ENCODE measurements around the gene EXOC5.
A peak's percentile ranks its signal among the peaks of the same experiment; 100 is the strongest.

Gene EXOC5

GRCh38 chr14:57268161-57269069 lies at the start of gene EXOC5, which contains the start of gene AP5M1:
EXOC5 (minus strand) TSS chr14:57268905; CDS start chr14:57268648, 257 bp downstream.
AP5M1 (plus strand) TSS chr14:57268971; CDS start chr14:57269315, 344 bp downstream.
- H3K27me3 ChIP-seq (ENCODE audit: control insufficient read depth in 5 of 5, insufficient read depth in 4 of 5, low read length in 5 of 5), result no peaks in the 10 kb centered on the region
- no peaks in the 10 kb centered on the region for H3K36me3 ChIP-seq (ENCODE audit: control insufficient read depth in 5 of 5, insufficient read depth in 5 of 5, low read length in 5 of 5)
- H3K9me3 ChIP-seq (ENCODE audit: control insufficient read depth in 5 of 5, low read length in 5 of 5), result no peaks in the 10 kb centered on the region
- peak within 1 kb of the TSS; percentile 93 for H3K27ac ChIP-seq (ENCODE audit: low read depth, low read length)
- peak within 1 kb of the TSS; percentile 64 to 97 (median 89) for H3K9ac ChIP-seq (ENCODE audit: low read length in 5 of 5)
- peak within 1 kb of the TSS; percentile 81 to 99 (median 92) for H3K4me3 ChIP-seq (ENCODE audit: low read depth in 1 of 5, low read length in 5 of 5)
- H3K4me1 ChIP-seq (ENCODE audit: control insufficient read depth in 5 of 5, insufficient read depth in 5 of 5, low read length in 5 of 5), result peaks cover 0 to 43% (median 41%) of the 10 kb centered on the region in 5 donors

- no peak overlapping the region for H3K9ac ChIP-seq (ENCODE audit: low read length in 5 of 5)
- H3K36me3 ChIP-seq (ENCODE audit: control insufficient read depth in 5 of 5, insufficient read depth in 5 of 5, low read length in 5 of 5), result no peaks in the 10 kb centered on the region
- H3K4me1 ChIP-seq (ENCODE audit: control insufficient read depth in 5 of 5, insufficient read depth in 5 of 5, low read length in 5 of 5), result no peaks in the 10 kb centered on the region
- no peak overlapping the region for H3K4me3 ChIP-seq (ENCODE audit: low read depth in 1 of 5, low read length in 5 of 5)
- H3K9me3 ChIP-seq (ENCODE audit: control insufficient read depth in 5 of 5, low read length in 5 of 5), result no peaks in the 10 kb centered on the region
- no peak overlapping the region for H3K27ac ChIP-seq (ENCODE audit: low read depth, low read length)
- H3K27me3 ChIP-seq (ENCODE audit: control insufficient read depth in 5 of 5, insufficient read depth in 4 of 5, low read length in 5 of 5), result peaks cover 0 to 3% (median 0%) of the 10 kb centered on the region in 5 donors
Observed at GRCh38 chr14:57317248-57317833, 48.6 kb upstream of the EXOC5 start.

- Histone ChIP-seq H3K36me3 (ENCODE audit: control insufficient read depth in 5 of 5, insufficient read depth in 5 of 5, low read length in 5 of 5) (no peaks in the 10 kb centered on the region), H3K4me1 (ENCODE audit: control insufficient read depth in 5 of 5, insufficient read depth in 5 of 5, low read length in 5 of 5) (no peaks in the 10 kb centered on the region), H3K9ac (ENCODE audit: low read length in 5 of 5) (no peak overlapping the region), H3K27me3 (ENCODE audit: control insufficient read depth in 5 of 5, insufficient read depth in 4 of 5, low read length in 5 of 5) (peaks cover 0 to 4% (median 0%) of the 10 kb centered on the region in 5 donors), H3K27ac (ENCODE audit: low read depth, low read length) (no peak overlapping the region), H3K9me3 (ENCODE audit: control insufficient read depth in 5 of 5, low read length in 5 of 5) (no peaks in the 10 kb centered on the region), H3K4me3 (ENCODE audit: low read depth in 1 of 5, low read length in 5 of 5) (no peak overlapping the region)
Observed at GRCh38 chr14:57314396-57315089, 45.8 kb upstream of the EXOC5 start.

GRCh38 chr14:57302883-57303282 lies 34.2 kb upstream of the EXOC5 start:
- Histone ChIP-seq H3K9me3 (ENCODE audit: control insufficient read depth in 5 of 5, low read length in 5 of 5) (no peaks in the 10 kb centered on the region), H3K36me3 (ENCODE audit: control insufficient read depth in 5 of 5, insufficient read depth in 5 of 5, low read length in 5 of 5) (no peaks in the 10 kb centered on the region), H3K4me3 (ENCODE audit: low read depth in 1 of 5, low read length in 5 of 5) (no peak overlapping the region), H3K27me3 (ENCODE audit: control insufficient read depth in 5 of 5, insufficient read depth in 4 of 5, low read length in 5 of 5) (peaks cover 0 to 2% (median 0%) of the 10 kb centered on the region in 5 donors), H3K27ac (ENCODE audit: low read depth, low read length) (no peak overlapping the region), H3K4me1 (ENCODE audit: control insufficient read depth in 5 of 5, insufficient read depth in 5 of 5, low read length in 5 of 5) (peaks cover 0 to 5% (median 0%) of the 10 kb centered on the region in 5 donors), H3K9ac (ENCODE audit: low read length in 5 of 5) (no peak overlapping the region)

GRCh38 chr14:57299511-57299910 lies 30.8 kb upstream of the EXOC5 start:
- H3K4me1 ChIP-seq (ENCODE audit: control insufficient read depth in 5 of 5, insufficient read depth in 5 of 5, low read length in 5 of 5), result peaks cover 0 to 5% (median 0%) of the 10 kb centered on the region in 5 donors

GRCh38 chr14:57297852-57298251 lies 29.1 kb upstream of the EXOC5 start:
- H3K27ac ChIP-seq (ENCODE audit: low read depth, low read length), result no peak overlapping the region
- no peaks in the 10 kb centered on the region for H3K9me3 ChIP-seq (ENCODE audit: control insufficient read depth in 5 of 5, low read length in 5 of 5)
- H3K9ac ChIP-seq (ENCODE audit: low read length in 5 of 5), result no peak overlapping the region
- H3K27me3 ChIP-seq (ENCODE audit: control insufficient read depth in 5 of 5, insufficient read depth in 4 of 5, low read length in 5 of 5), result no peaks in the 10 kb centered on the region
- peaks cover 0 to 6% (median 0%) of the 10 kb centered on the region in 5 donors for H3K36me3 ChIP-seq (ENCODE audit: control insufficient read depth in 5 of 5, insufficient read depth in 5 of 5, low read length in 5 of 5)
- no peak overlapping the region for H3K4me3 ChIP-seq (ENCODE audit: low read depth in 1 of 5, low read length in 5 of 5)
- H3K4me1 ChIP-seq (ENCODE audit: control insufficient read depth in 5 of 5, insufficient read depth in 5 of 5, low read length in 5 of 5), result peaks cover 0 to 5% (median 0%) of the 10 kb centered on the region in 5 donors

More at GRCh38 chr14:57299511-57299910, 30.8 kb upstream of the EXOC5 start:
- no peaks in the 10 kb centered on the region for H3K27me3 ChIP-seq (ENCODE audit: control insufficient read depth in 5 of 5, insufficient read depth in 4 of 5, low read length in 5 of 5)
- no peak overlapping the region for H3K27ac ChIP-seq (ENCODE audit: low read depth, low read length)
- no peaks in the 10 kb centered on the region for H3K9me3 ChIP-seq (ENCODE audit: control insufficient read depth in 5 of 5, low read length in 5 of 5)
- H3K4me3 ChIP-seq (ENCODE audit: low read depth in 1 of 5, low read length in 5 of 5), result no peak overlapping the region
- peaks cover 0 to 2% (median 0%) of the 10 kb centered on the region in 5 donors for H3K36me3 ChIP-seq (ENCODE audit: control insufficient read depth in 5 of 5, insufficient read depth in 5 of 5, low read length in 5 of 5)
- H3K9ac ChIP-seq (ENCODE audit: low read length in 5 of 5), result no peak overlapping the region

- no peak overlapping the region for H3K27ac ChIP-seq (ENCODE audit: low read depth, low read length)
- peaks cover 0 to 5% (median 0%) of the 10 kb centered on the region in 5 donors for H3K4me1 ChIP-seq (ENCODE audit: control insufficient read depth in 5 of 5, insufficient read depth in 5 of 5, low read length in 5 of 5)
- no peaks in the 10 kb centered on the region for H3K9me3 ChIP-seq (ENCODE audit: control insufficient read depth in 5 of 5, low read length in 5 of 5)
- no peak overlapping the region for H3K9ac ChIP-seq (ENCODE audit: low read length in 5 of 5)
- no peaks in the 10 kb centered on the region for H3K27me3 ChIP-seq (ENCODE audit: control insufficient read depth in 5 of 5, insufficient read depth in 4 of 5, low read length in 5 of 5)
- peaks cover 3 to 8% (median 8%) of the 10 kb centered on the region in 5 donors for H3K36me3 ChIP-seq (ENCODE audit: control insufficient read depth in 5 of 5, insufficient read depth in 5 of 5, low read length in 5 of 5)
- H3K4me3 ChIP-seq (ENCODE audit: low read depth in 1 of 5, low read length in 5 of 5), result no peak overlapping the region
Observed at GRCh38 chr14:57295239-57295638, 26.5 kb upstream of the EXOC5 start.

GRCh38 chr14:57293866-57294837 lies 25.4 kb upstream of the EXOC5 start:
- H3K9ac ChIP-seq (ENCODE audit: low read length in 5 of 5), result no peak overlapping the region
- no peaks in the 10 kb centered on the region for H3K9me3 ChIP-seq (ENCODE audit: control insufficient read depth in 5 of 5, low read length in 5 of 5)
- peaks cover 4 to 18% (median 12%) of the 10 kb centered on the region in 5 donors for H3K36me3 ChIP-seq (ENCODE audit: control insufficient read depth in 5 of 5, insufficient read depth in 5 of 5, low read length in 5 of 5)
- H3K27ac ChIP-seq (ENCODE audit: low read depth, low read length), result no peak overlapping the region
- no peaks in the 10 kb centered on the region for H3K27me3 ChIP-seq (ENCODE audit: control insufficient read depth in 5 of 5, insufficient read depth in 4 of 5, low read length in 5 of 5)
- H3K4me3 ChIP-seq (ENCODE audit: low read depth in 1 of 5, low read length in 5 of 5), result no peak overlapping the region
- H3K4me1 ChIP-seq (ENCODE audit: control insufficient read depth in 5 of 5, insufficient read depth in 5 of 5, low read length in 5 of 5), result peaks cover 0 to 4% (median 0%) of the 10 kb centered on the region in 5 donors

All from subcutaneous abdominal adipose tissue (tissue), 5 donors.